Amniotic epithelial cell (primary cell): ENCODE data around the gene EAPP.
"Not testable (repeated sequence)": the region's sequence is repeated elsewhere in the genome, so short reads cannot be mapped to it uniquely, and the experiment has no call there.

Experiments
- DNase-seq: peaks from one replicate; pipeline ENCODE4 v3.0.0-alpha.2; 2010; ENCODE audit warnings: low read depth

Gene EAPP

GRCh38 chr14:34482463-34482862 is 57.0 kb downstream of the EAPP start:
- no peak for DNase-seq

- DNase-seq: no peak
Observed at GRCh38 chr14:34479694-34480093, 59.8 kb downstream of the EAPP start.

GRCh38 chr14:34478261-34478660 is 61.2 kb downstream of the EAPP start:
- no peak for DNase-seq

- not testable (repeated sequence) for DNase-seq
Observed at GRCh38 chr14:34476036-34476435, 63.5 kb downstream of the EAPP start.

- DNase-seq: no peak
Observed at GRCh38 chr14:34475163-34475562, 64.3 kb downstream of the EAPP start.

GRCh38 chr14:34474187-34474679 is 65.3 kb downstream of the EAPP start:
- DNase-seq: no peak

- DNase-seq: no peak
Observed at GRCh38 chr14:34472706-34473279, 66.7 kb downstream of the EAPP start.

GRCh38 chr14:34470319-34470718 is 69.2 kb downstream of the EAPP start:
- DNase-seq: no peak

- no peak for DNase-seq
Observed at GRCh38 chr14:34466691-34467090, 72.8 kb downstream of the EAPP start.
